Astrocyte of the cerebellum (primary cell): ENCODE measurements around the gene SDR9C7.
"Not testable (repeated sequence)": the region's sequence is repeated elsewhere in the genome, so short reads cannot be mapped to it uniquely, and the experiment has no call there.

Source experiments
- DNase-seq: peaks from one replicate; pipeline ENCODE4 v3.0.0-alpha.2; 2011; ENCODE audit warnings: low read depth
- H3K4me3 ChIP-seq: 2 replicates; pipeline ENCODE4 v1.5.1; 2011; ENCODE audit warnings: mild to moderate bottlenecking, low read depth, low read length, moderate library complexity
- in situ Hi-C: cut with HindIII; loops from 2 replicates; pipeline ENCODE4 v1.10.0; 2017; ENCODE audit warnings: low sequenced_read_pairs
- TF ChIP-seq, protein P1 (sequence below): IDR thresholded peaks from 2 replicates; pipeline ENCODE4 v1.5.1; 2012; ENCODE audit warnings: low read length, low read depth, moderate library complexity, mild to moderate bottlenecking; ENCODE audit errors: missing control alignments

SDR9C7 gene

DNA sequence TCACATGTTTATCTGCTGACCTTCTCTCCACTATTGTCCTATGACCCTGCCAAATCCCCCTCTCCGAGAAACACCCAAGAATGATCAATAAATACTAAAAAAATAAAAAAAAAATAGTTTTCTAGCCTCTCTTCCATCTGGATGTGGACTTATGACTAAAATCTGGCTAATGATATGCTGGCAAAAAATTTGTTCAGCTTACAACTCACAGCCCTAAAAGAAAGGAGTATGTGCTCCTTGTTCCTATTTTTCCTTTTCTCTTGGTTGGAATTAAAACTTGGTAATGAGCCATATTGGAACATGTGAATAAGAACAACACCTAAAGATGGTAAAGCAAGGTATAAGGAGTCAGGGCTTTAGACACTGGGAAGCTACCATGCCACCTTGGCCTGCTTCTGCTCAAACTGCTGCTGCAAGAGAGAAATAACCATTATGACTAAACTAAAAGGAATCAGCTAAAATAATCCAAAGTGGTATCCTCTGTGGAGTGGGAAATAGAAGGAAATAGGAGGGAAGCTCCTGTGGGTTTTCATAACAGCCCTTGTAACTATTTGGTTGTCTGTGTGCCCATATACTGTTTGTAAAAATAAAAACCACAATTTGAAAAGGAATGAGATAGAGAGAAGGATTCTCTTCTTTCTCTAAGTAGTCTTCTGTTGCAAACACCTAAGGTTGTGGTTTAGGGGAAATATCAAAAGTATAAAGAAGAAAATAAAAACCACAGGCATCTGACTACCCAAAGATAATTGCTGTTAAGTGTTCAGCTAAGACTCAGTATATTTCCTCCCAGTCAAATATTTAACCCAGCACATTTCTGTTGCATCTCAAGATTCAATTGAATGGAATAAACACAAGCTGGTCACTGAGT is 53.8 kb downstream of the SDR9C7 start:
- in situ Hi-C loops = no loop called here
- no peak overlapping the region for H3K4me3 ChIP-seq
- TF ChIP-seq, protein P1, sequence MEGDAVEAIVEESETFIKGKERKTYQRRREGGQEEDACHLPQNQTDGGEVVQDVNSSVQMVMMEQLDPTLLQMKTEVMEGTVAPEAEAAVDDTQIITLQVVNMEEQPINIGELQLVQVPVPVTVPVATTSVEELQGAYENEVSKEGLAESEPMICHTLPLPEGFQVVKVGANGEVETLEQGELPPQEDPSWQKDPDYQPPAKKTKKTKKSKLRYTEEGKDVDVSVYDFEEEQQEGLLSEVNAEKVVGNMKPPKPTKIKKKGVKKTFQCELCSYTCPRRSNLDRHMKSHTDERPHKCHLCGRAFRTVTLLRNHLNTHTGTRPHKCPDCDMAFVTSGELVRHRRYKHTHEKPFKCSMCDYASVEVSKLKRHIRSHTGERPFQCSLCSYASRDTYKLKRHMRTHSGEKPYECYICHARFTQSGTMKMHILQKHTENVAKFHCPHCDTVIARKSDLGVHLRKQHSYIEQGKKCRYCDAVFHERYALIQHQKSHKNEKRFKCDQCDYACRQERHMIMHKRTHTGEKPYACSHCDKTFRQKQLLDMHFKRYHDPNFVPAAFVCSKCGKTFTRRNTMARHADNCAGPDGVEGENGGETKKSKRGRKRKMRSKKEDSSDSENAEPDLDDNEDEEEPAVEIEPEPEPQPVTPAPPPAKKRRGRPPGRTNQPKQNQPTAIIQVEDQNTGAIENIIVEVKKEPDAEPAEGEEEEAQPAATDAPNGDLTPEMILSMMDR = no peak
- DNase-seq = no peak

DNA sequence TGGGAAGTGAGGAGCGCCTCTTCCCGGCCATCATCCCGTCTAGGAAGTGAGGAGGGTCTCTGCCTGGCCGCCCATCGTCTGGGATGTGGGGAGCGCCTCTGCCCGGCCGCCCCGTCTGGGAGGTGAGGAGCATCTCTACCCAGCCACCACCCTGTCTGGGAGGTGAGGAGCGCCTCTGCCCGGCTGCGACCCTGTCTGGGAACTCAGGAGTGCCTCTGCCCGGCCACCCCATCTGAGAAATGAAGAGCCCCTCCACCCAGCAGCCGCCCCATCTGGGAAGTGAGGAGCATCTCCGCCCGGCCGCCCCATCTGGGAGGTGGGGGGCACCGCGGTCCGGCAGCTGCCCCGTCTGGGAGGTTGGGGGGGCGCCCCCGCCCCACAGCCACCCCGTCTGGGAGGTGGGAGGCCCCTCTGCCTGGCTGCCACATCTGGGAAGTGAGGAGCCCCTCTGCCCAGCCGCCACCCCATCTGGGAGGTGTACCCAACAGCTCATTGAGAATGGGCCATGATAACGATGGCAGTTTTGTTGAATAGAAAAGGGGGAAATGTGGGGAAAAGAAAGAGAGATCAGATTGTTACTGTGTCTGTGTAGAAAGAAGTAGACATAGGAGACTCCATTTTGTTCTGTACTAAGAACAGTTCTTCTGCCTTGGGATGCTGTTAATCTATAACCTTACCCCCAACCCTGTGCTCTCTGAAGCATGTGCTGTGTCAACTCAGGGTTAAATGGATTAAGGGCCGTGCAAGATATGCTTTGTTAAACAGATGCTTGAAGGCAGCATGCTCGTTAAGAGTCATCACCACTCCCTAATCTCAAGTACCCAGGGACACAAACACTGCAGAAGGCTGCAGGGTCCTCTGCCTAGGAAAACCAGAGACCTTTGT is 54.7 kb downstream of the SDR9C7 start:
- DNase-seq, H3K4me3 ChIP-seq: not testable (repeated sequence)
- in situ Hi-C loops = loop anchor here (5.0 kb wide), 1 partner anchor 107 kb away; no protein-coding TSS in a partner anchor

DNA sequence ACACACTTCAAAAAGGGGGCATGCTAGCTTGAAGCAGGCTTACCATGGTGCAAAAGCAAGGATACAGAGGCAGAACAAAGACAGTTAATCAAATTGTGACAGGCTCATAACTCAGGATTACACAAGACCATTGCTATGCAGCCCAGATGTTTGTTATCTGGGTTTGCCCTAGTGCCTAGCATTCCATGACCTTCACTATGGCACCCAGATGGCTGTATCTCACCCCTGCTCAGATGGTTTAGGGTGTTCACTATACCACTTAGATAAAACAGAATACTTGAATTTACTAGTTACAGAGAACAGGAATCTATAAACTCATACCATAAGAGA is 56.2 kb downstream of the SDR9C7 start:
- no peak for DNase-seq
- no peak overlapping the region for H3K4me3 ChIP-seq
- TF ChIP-seq, protein P1 = no peak
- in situ Hi-C loops = loop anchor here (5.0 kb wide), 1 partner anchor 106 kb away; no protein-coding TSS in a partner anchor

DNA sequence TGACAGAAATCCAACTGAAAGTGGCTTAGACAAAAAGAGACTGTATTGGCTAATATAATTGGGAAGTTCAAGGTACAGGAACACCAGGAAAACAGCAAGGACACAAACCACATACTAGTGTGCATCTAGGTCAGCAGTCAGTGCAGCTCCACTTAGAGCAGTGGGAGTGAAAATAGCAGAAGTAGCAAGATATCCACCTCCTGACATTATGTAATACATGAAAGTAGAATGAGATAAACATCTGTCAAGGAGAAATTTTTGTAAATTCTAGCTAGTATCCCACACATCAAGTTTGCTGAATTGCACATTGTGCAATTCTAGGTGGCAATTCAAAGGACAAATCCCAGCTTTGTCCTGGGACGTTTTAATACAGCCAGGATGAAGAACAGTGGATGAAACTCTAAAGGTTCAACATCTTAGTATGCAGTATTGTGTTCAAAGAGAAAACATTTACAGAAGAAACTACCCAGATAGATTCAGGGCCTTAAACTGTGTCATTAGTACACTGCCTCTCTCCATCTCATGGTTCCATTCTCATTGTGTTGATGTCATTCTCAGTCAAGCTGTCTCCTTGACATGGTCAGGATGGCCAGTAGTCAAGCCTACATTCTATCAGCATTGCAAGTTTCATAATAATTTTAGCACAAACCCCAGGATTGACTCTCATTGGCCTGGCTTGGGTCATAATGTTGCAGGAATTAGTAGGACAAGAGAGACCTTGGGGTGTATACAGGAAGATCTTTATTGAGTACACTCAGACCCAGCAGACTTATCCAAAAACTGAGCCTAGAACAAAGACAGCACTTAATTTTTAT is 56.8 kb downstream of the SDR9C7 start:
- TF ChIP-seq, protein P1 = no peak
- no peak overlapping the region for H3K4me3 ChIP-seq
- in situ Hi-C loops = loop anchor here (5.0 kb wide), 1 partner anchor 105 kb away; no protein-coding TSS in a partner anchor
- no peak for DNase-seq

DNA sequence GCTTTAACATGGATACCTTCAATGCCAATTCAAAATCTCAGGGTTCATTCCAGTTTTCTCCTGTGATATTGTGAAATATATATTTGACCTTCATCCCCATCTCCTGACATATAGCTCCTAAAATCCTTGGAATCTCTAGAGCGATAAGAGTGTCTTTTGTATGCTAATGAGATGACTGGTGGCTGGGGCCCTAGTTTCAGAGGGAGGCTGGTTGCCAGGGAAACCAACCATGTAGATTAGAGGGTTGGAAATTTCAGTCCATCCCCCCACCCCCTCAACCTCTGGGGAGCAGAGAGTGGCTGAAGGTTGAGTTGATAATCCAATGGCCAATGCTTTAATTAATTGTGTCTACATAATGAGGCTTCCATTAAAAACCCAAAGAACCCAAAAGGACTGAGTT is 59.4 kb downstream of the SDR9C7 start:
- in situ Hi-C loops = loop anchor here (5.0 kb wide), 1 partner anchor 103 kb away; no protein-coding TSS in a partner anchor
- TF ChIP-seq, protein P1 = no peak
- no peak for DNase-seq
- no peak overlapping the region for H3K4me3 ChIP-seq

DNA sequence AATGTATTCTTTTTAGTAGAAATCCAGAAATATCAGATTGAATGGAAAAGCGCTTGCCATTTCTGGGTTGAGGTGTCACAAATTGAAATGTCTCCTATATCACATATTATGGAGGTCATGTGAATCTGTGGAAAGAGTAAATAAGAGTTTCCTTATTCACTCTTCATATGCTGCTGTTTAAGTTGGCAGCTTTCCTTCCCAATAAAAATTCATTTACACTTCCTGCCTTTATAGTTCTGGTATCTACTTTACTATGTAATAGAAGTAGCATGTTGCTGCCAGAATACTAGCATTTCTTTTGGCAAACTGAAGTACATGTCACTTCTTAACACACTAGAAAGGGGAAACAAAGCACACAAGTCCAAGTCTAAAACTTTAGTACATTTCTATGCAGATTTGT is 60.8 kb downstream of the SDR9C7 start:
- DNase-seq = no peak
- in situ Hi-C loops = no loop called here
- H3K4me3 ChIP-seq = no peak overlapping the region
- TF ChIP-seq, protein P1 = no peak
